GM21737 (cell line): ENCODE results near the gene CFAP65.

Source experiments
- ATAC-seq: cut with Tn5 transposase; IDR thresholded peaks from one replicate; pipeline ENCODE4 v1.9.1; 2021; ENCODE audit warnings: mild to moderate bottlenecking, moderate library complexity; ENCODE audit not compliant: unreplicated experiment

CFAP65 gene

GRCh38 chr2:218979846-218980734 is 61.2 kb downstream of the CFAP65 start:
- peak; percentile 90 for ATAC-seq

- ATAC-seq: no peak
These were observed 66.1 kb downstream of the CFAP65 start for GRCh38 chr2:218975060-218975777.

GRCh38 chr2:218970894-218971293 is 70.4 kb downstream of the CFAP65 start:
- no peak for ATAC-seq

- no peak for ATAC-seq
These were observed 77.1 kb downstream of the CFAP65 start for GRCh38 chr2:218964041-218964771.

- no peak for ATAC-seq
These were observed 77.7 kb downstream of the CFAP65 start for GRCh38 chr2:218963601-218964000.

GRCh38 chr2:218962859-218963492 is 78.3 kb downstream of the CFAP65 start:
- no peak for ATAC-seq

- no peak for ATAC-seq
These were observed 79.4 kb downstream of the CFAP65 start for GRCh38 chr2:218961651-218962570.

- ATAC-seq: no peak
These were observed 80.1 kb downstream of the CFAP65 start for GRCh38 chr2:218961229-218961628.

- ATAC-seq: no peak
These were observed 80.8 kb downstream of the CFAP65 start for GRCh38 chr2:218960309-218961165.

- ATAC-seq: no peak
These were observed 81.5 kb downstream of the CFAP65 start for GRCh38 chr2:218959761-218960308.

- ATAC-seq: peak; percentile 94
These were observed 82.1 kb downstream of the CFAP65 start, which contains the start of gene CDK5R2 for GRCh38 chr2:218959141-218959731. CDK5R2 (plus strand) TSS chr2:218959666; CDS start chr2:218959821, 155 bp downstream.

- ATAC-seq: no peak
These were observed 83.0 kb downstream of the CFAP65 start for GRCh38 chr2:218958276-218958675.

- no peak for ATAC-seq
These were observed 83.6 kb downstream of the CFAP65 start for GRCh38 chr2:218957671-218958070.

- no peak for ATAC-seq
These were observed 85.3 kb downstream of the CFAP65 start for GRCh38 chr2:218956039-218956438.

- ATAC-seq: no peak
These were observed 86.6 kb downstream of the CFAP65 start for GRCh38 chr2:218954541-218955300.

- ATAC-seq: no peak
These were observed 87.9 kb downstream of the CFAP65 start for GRCh38 chr2:218953366-218953954.
